OCI-LY7 (cell line): ENCODE measurements around the gene TLE4. TPM values are rescaled to one million over a fixed set of nuclear protein-coding genes. Genes with fewer than 3 reads are reported as not detected.

Experiments
- BruUV-seq: library from RNA; stranded (reverse); fragments of 400-500 nt; replicated peaks from 2 replicates; lab custom pipeline; 2021; lab: Mats Ljungman, UMichigan
- CTCF ChIA-PET: fragments of 300-600 bp; sonication (Branson Sonifier 250); formaldehyde crosslinking; loops from one replicate; lab custom pipeline; 2022; ENCODE audit warnings: antibody characterized with exemption; ENCODE audit not compliant: unreplicated experiment; lab: Charles Lee
- POLR2A ChIA-PET: fragments of 300-600 bp; sonication (Branson Sonifier 250); formaldehyde crosslinking; loops from one replicate; lab custom pipeline; 2022; ENCODE audit warnings: antibody characterized with exemption; lab: Charles Lee
- DNase-seq: peaks from one replicate; pipeline ENCODE4 v3.0.0-alpha.2; 2015; ENCODE audit warnings: low spot score
- H2AFZ ChIP-seq: fragments of 200-600 bp; sonication (generic), shearing (Covaris generic); 2 replicates; pipeline ENCODE4 v1.6.1; 2014; ENCODE audit warnings: mild to moderate bottlenecking, antibody characterized with exemption, low read length, moderate library complexity
- H3K27ac ChIP-seq: fragments of 200-600 bp; sonication (generic); 2 replicates; pipeline ENCODE4 v1.5.1; 2014; ENCODE audit warnings: mixed run types, low read depth, mild to moderate bottlenecking, moderate library complexity, low read length, inconsistent platforms; ENCODE audit not compliant: poor library complexity, severe bottlenecking
- H3K36me3 ChIP-seq: fragments of 200-600 bp; sonication (generic); 2 replicates; pipeline ENCODE4 v1.6.1; 2014; ENCODE audit warnings: mild to moderate bottlenecking, antibody characterized with exemption, low read length, moderate library complexity, mixed read lengths; ENCODE audit not compliant: insufficient read depth
- H3K4me1 ChIP-seq: fragments of 200-600 bp; sonication (generic); 2 replicates; pipeline ENCODE4 v1.5.1; 2014; ENCODE audit warnings: mild to moderate bottlenecking, low read length; ENCODE audit not compliant: insufficient read depth, poor library complexity, severe bottlenecking
- H3K4me2 ChIP-seq: fragments of 200-600 bp; sonication (generic); 2 replicates; pipeline ENCODE4 v1.6.1; 2014; ENCODE audit warnings: mild to moderate bottlenecking, low read length
- H3K4me3 ChIP-seq: fragments of 200-600 bp; sonication (generic); 2 replicates; pipeline ENCODE4 v1.5.1; 2014; ENCODE audit warnings: mild to moderate bottlenecking, low read depth, low read length; ENCODE audit not compliant: poor library complexity, severe bottlenecking
- H3K79me2 ChIP-seq: fragments of 200-600 bp; sonication (generic); 2 replicates; pipeline ENCODE4 v1.6.1; 2016; ENCODE audit warnings: low read depth, mild to moderate bottlenecking, low read length, moderate library complexity, mixed read lengths; ENCODE audit not compliant: insufficient read depth
- H3K9me2 ChIP-seq: fragments of 200-600 bp; sonication (generic); 2 replicates; pipeline ENCODE4 v1.6.1; 2016; ENCODE audit warnings: mild to moderate bottlenecking, low read length, mixed read lengths; ENCODE audit not compliant: insufficient read depth
- H3K9me3 ChIP-seq: fragments of 200-600 bp; sonication (generic); 2 replicates; pipeline ENCODE4 v1.6.1; 2014; ENCODE audit warnings: mild to moderate bottlenecking, mixed run types, low read length, mixed read lengths
- H4K20me1 ChIP-seq: fragments of 200-600 bp; sonication (generic); 2 replicates; pipeline ENCODE4 v1.6.1; 2014; ENCODE audit warnings: mild to moderate bottlenecking, antibody characterized with exemption, low read length, moderate library complexity, mixed read lengths; ENCODE audit not compliant: insufficient read depth
- CTCF ChIP-seq: fragments of 200-600 bp; sonication (generic); conservative IDR thresholded peaks from 2 replicates; pipeline ENCODE4 v1.5.1; 2014; ENCODE audit warnings: mild to moderate bottlenecking, antibody characterized with exemption, low read length, moderate library complexity, mixed read lengths
- EZH2phosphoT487 ChIP-seq: fragments of 200-600 bp; sonication (generic); IDR thresholded peaks from 2 replicates; pipeline ENCODE4 v1.6.1; 2018; ENCODE audit warnings: low read depth, borderline replicate concordance, mild to moderate bottlenecking, mixed run types, antibody characterized with exemption, low read length, moderate library complexity, mixed read lengths
- intact Hi-C: fragments of 100-400 bp; cut with micrococcal nuclease; formaldehyde crosslinking; loops from one replicate; pipeline ENCODE4 v1.10.0; 2022; ENCODE audit not compliant: unreplicated experiment
- total RNA-seq, 2 experiments: library from RNA; depleted of rRNA in 1 of 2; stranded (reverse); fragments of >200 nt in 1 of 2; shearing (Covaris generic) in 1 of 2; gene quantifications; 2 replicates each; pipeline ENCODE4 v1.2.3, GENCODE V29; 2014 to 2022

Gene TLE4
- total RNA-seq, 2 experiments from 2014 or later: 36.7 to 41.7 TPM

GRCh38 chr9:79764374-79764773 lies 192.6 kb downstream of the TLE4 start:
- ChIA-PET POLR2A (no interaction called here), CTCF (no interaction called here)
- intact Hi-C loops: no loop called here
- Histone ChIP-seq H3K79me2 (no peaks in the 10 kb centered on the region), H3K9me3 (no peaks in the 10 kb centered on the region), H3K4me1 (no peaks in the 10 kb centered on the region), H4K20me1 (no peaks in the 10 kb centered on the region), H3K27ac (no peak overlapping the region), H3K36me3 (no peaks in the 10 kb centered on the region), H3K9me2 (no peaks in the 10 kb centered on the region), H3K4me2 (no peak overlapping the region), H3K4me3 (no peak overlapping the region), H2AFZ (no peak overlapping the region)
- BruUV-seq: no TSS peak
- no peak for DNase-seq
- no peak for TF ChIP-seq EZH2phosphoT487
- TF ChIP-seq CTCF: no peak

GRCh38 chr9:79765466-79765865 lies 193.7 kb downstream of the TLE4 start:
- intact Hi-C loops: no loop called here
- no peak overlapping the region for H3K4me2 ChIP-seq
- no peaks in the 10 kb centered on the region for H4K20me1 ChIP-seq
- no peak overlapping the region for H2AFZ ChIP-seq
- no peak overlapping the region for H3K4me3 ChIP-seq
- TF ChIP-seq EZH2phosphoT487 (no peak), CTCF (no peak)
- H3K36me3 ChIP-seq: no peaks in the 10 kb centered on the region
- ChIA-PET POLR2A (no interaction called here), CTCF (interaction anchor here (0.6 kb wide), 1 partner anchor 199 kb away, joined by 3 read pairs; no protein-coding TSS in a partner anchor)
- H3K4me1 ChIP-seq: no peaks in the 10 kb centered on the region
- no peaks in the 10 kb centered on the region for H3K79me2 ChIP-seq
- no peak overlapping the region for H3K27ac ChIP-seq
- H3K9me3 ChIP-seq: no peaks in the 10 kb centered on the region
- BruUV-seq: no TSS peak
- DNase-seq: no peak
- H3K9me2 ChIP-seq: no peaks in the 10 kb centered on the region

GRCh38 chr9:79766091-79766490 lies 194.3 kb downstream of the TLE4 start:
- intact Hi-C loops: no loop called here
- Histone ChIP-seq H3K4me3 (no peak overlapping the region), H3K27ac (no peak overlapping the region), H3K79me2 (no peaks in the 10 kb centered on the region), H3K9me3 (no peaks in the 10 kb centered on the region), H4K20me1 (no peaks in the 10 kb centered on the region), H3K4me2 (no peak overlapping the region), H3K36me3 (no peaks in the 10 kb centered on the region), H2AFZ (no peak overlapping the region), H3K9me2 (no peaks in the 10 kb centered on the region), H3K4me1 (no peaks in the 10 kb centered on the region)
- ChIA-PET CTCF (interaction anchor here (0.6 kb wide), 1 partner anchor 200 kb away, joined by 3 read pairs; no protein-coding TSS in a partner anchor), POLR2A (no interaction called here)
- no peak for TF ChIP-seq CTCF
- no peak for TF ChIP-seq EZH2phosphoT487
- no peak for DNase-seq
- BruUV-seq: no TSS peak
